NCI-H69 (cell line): Measurements from ENCODE around the gene C7.
"Not testable (repeated sequence)": the region's sequence is repeated elsewhere in the genome, so short reads cannot be mapped to it uniquely, and the experiment has no call there.

Experiments
- DNase-seq: peaks from one replicate; lab custom pipeline; 2025; lab: John Stamatoyannopoulos, UW

The C7 gene

GRCh38 chr5:40991168-40991980, 82.1 kb downstream of the C7 start:
- no peak for DNase-seq

- no peak for DNase-seq
Observed at GRCh38 chr5:40991981-40992559, 82.8 kb downstream of the C7 start.

GRCh38 chr5:40995801-40996586, 86.7 kb downstream of the C7 start:
- no peak for DNase-seq

- no peak for DNase-seq
Observed at GRCh38 chr5:40999142-40999541, 89.8 kb downstream of the C7 start.

- no peak for DNase-seq
Observed at GRCh38 chr5:40999966-41000365, 90.7 kb downstream of the C7 start.

- no peak for DNase-seq
Observed at GRCh38 chr5:41003670-41004376, 94.5 kb downstream of the C7 start.

- no peak for DNase-seq
Observed at GRCh38 chr5:41004931-41005330, 95.6 kb downstream of the C7 start.

GRCh38 chr5:41009232-41009631, 99.9 kb downstream of the C7 start:
- DNase-seq = peak; percentile 61

- no peak for DNase-seq
Observed at GRCh38 chr5:41010572-41010971, 101.3 kb downstream of the C7 start.

- DNase-seq = no peak
Observed at GRCh38 chr5:41012318-41012717, 103.0 kb downstream of the C7 start.

GRCh38 chr5:41022600-41022999, 113.3 kb downstream of the C7 start:
- not testable (repeated sequence) for DNase-seq
